ENCODE results near the gene NLRC5. TPM values are rescaled to one million over a fixed set of nuclear protein-coding genes. Genes with fewer than 3 reads are reported as not detected.
"Not testable (repeated sequence)": the region's sequence is repeated elsewhere in the genome, so short reads cannot be mapped to it uniquely, and the experiment has no call there.

Gene NLRC5
- total RNA-seq, 1 experiment from 2014 or later, result 2.4 TPM

- H3K14ac ChIP-seq (ENCODE audit: insufficient read depth, low read length), result no peak overlapping the region
- no peak overlapping the region for H2BK120ac ChIP-seq (ENCODE audit: low read depth, low read length, poor library complexity, severe bottlenecking)
- H3K79me2 ChIP-seq (ENCODE audit: insufficient read depth, low read length), result no peaks in the 10 kb centered on the region
- Mint-ChIP-seq H3K27ac (no peak overlapping the region), H3K4me1 (no peaks in the 10 kb centered on the region), H3K36me3 (ENCODE audit: insufficient read depth in 1 of 3, low read depth in 3 of 3) (no peaks in the 10 kb centered on the region), H3K9me3 (no peaks in the 10 kb centered on the region; a peak in 1 of 5 replicates), H3K27me3 (ENCODE audit: low read depth) (peaks cover 4% of the 10 kb centered on the region), H3K4me3 (no peak overlapping the region)
- no peak overlapping the region for H2BK12ac ChIP-seq (ENCODE audit: insufficient read length, low read depth, low read length)
- H3K27me3 ChIP-seq (ENCODE audit: insufficient read depth, low read length), result no peaks in the 10 kb centered on the region
- no peak overlapping the region for H3K23ac ChIP-seq (ENCODE audit: insufficient read length, low read depth, low read length)
- no CpG with 5 or more reads among the region's 8 CpGs for WGBS (ENCODE audit: extremely low coverage, insufficient read length, low lambda C conversion rate)
- no peaks in the 10 kb centered on the region for H3K9me3 ChIP-seq (ENCODE audit: control insufficient read depth, low read depth, low read length)
- H4K8ac ChIP-seq (replicated peaks; ENCODE audit: insufficient read length, low read depth, low read length), result no peak overlapping the region
- no peak overlapping the region for H3K4ac ChIP-seq (ENCODE audit: low read depth, low read length)
- no peaks in the 10 kb centered on the region for H3K4me1 ChIP-seq (ENCODE audit: insufficient read depth, low read length)
- H4K20me1 ChIP-seq (ENCODE audit: control insufficient read depth, insufficient read depth, insufficient read length), result no peaks in the 10 kb centered on the region
- no peaks in the 10 kb centered on the region for H3K79me1 ChIP-seq (ENCODE audit: insufficient read depth, low read depth, low read length, poor library complexity, severe bottlenecking)
- H3T11ph ChIP-seq (ENCODE audit: low read length), result no peak overlapping the region
- DNase-seq, result no peak
- no peak overlapping the region for H3K27ac ChIP-seq (ENCODE audit: insufficient read length, low read depth, low read length)
- no peak overlapping the region for H3K4me2 ChIP-seq (ENCODE audit: insufficient read depth, insufficient read length, low read length)
- no peak overlapping the region for H3K18ac ChIP-seq (ENCODE audit: insufficient read length, low read depth, low read length)
- no peaks in the 10 kb centered on the region for H3K23me2 ChIP-seq (ENCODE audit: insufficient read length, low read depth, low read length, poor library complexity, severe bottlenecking)
- H2BK20ac ChIP-seq (ENCODE audit: low read depth, low read length, poor library complexity, severe bottlenecking), result no peak overlapping the region
- no peak overlapping the region for H2BK15ac ChIP-seq (ENCODE audit: low read depth, low read length)
- no peak overlapping the region for H4K5ac ChIP-seq (ENCODE audit: insufficient read length, low read depth, low read length)
- no peak overlapping the region for H4K91ac ChIP-seq (ENCODE audit: insufficient read length, low read depth, low read length)
- H2AFZ ChIP-seq (ENCODE audit: low read length), result no peak overlapping the region
- H2AK5ac ChIP-seq (ENCODE audit: insufficient read length, low read length), result no peak overlapping the region
- H2BK5ac ChIP-seq (ENCODE audit: insufficient read length, low read length), result no peak overlapping the region
- TF ChIP-seq CTCF (conservative IDR thresholded peaks at IDR 0.05), result no peak
- H3K56ac ChIP-seq (ENCODE audit: insufficient read length, low read depth, low read length), result no peak overlapping the region
- H3K9ac ChIP-seq (ENCODE audit: extremely low read depth, insufficient read length, low read length), result no peak overlapping the region
Measured at GRCh38 chr16:57062329-57062728, 73.0 kb downstream of the NLRC5 start.

GRCh38 chr16:57063189-57063588, 73.8 kb downstream of the NLRC5 start:
- H2AK5ac ChIP-seq (ENCODE audit: insufficient read length, low read length); H4K8ac ChIP-seq (replicated peaks; ENCODE audit: insufficient read length, low read depth, low read length); H3K23ac ChIP-seq (ENCODE audit: insufficient read length, low read depth, low read length); H3K36me3 Mint-ChIP-seq (ENCODE audit: insufficient read depth in 1 of 3, low read depth in 3 of 3); H3K4ac ChIP-seq (ENCODE audit: low read depth, low read length); H2BK15ac ChIP-seq (ENCODE audit: low read depth, low read length); H2BK5ac ChIP-seq (ENCODE audit: insufficient read length, low read length); H2AFZ ChIP-seq (ENCODE audit: low read length); H2BK120ac ChIP-seq (ENCODE audit: low read depth, low read length, poor library complexity, severe bottlenecking); H3K79me1 ChIP-seq (ENCODE audit: insufficient read depth, low read depth, low read length, poor library complexity, severe bottlenecking); DNase-seq; H3K4me2 ChIP-seq (ENCODE audit: insufficient read depth, insufficient read length, low read length); H3K4me1 Mint-ChIP-seq; H3K27ac ChIP-seq (ENCODE audit: insufficient read length, low read depth, low read length); H4K91ac ChIP-seq (ENCODE audit: insufficient read length, low read depth, low read length); H3K9ac ChIP-seq (ENCODE audit: extremely low read depth, insufficient read length, low read length); H3K14ac ChIP-seq (ENCODE audit: insufficient read depth, low read length); H4K5ac ChIP-seq (ENCODE audit: insufficient read length, low read depth, low read length); H3K56ac ChIP-seq (ENCODE audit: insufficient read length, low read depth, low read length); H3K4me1 ChIP-seq (ENCODE audit: insufficient read depth, low read length); H3K9me3 Mint-ChIP-seq; H3K79me2 ChIP-seq (ENCODE audit: insufficient read depth, low read length); H3K27me3 ChIP-seq (ENCODE audit: insufficient read depth, low read length); H3K23me2 ChIP-seq (ENCODE audit: insufficient read length, low read depth, low read length, poor library complexity, severe bottlenecking); H2BK12ac ChIP-seq (ENCODE audit: insufficient read length, low read depth, low read length); H3K9me3 ChIP-seq (ENCODE audit: control insufficient read depth, low read depth, low read length); H3K27me3 Mint-ChIP-seq (ENCODE audit: low read depth); H3K27ac Mint-ChIP-seq; H2BK20ac ChIP-seq (ENCODE audit: low read depth, low read length, poor library complexity, severe bottlenecking); H3T11ph ChIP-seq (ENCODE audit: low read length); H3K4me3 Mint-ChIP-seq; H4K20me1 ChIP-seq (ENCODE audit: control insufficient read depth, insufficient read depth, insufficient read length); H3K18ac ChIP-seq (ENCODE audit: insufficient read length, low read depth, low read length): not testable (repeated sequence)
- WGBS (ENCODE audit: extremely low coverage, insufficient read length, low lambda C conversion rate), result no CpG with 5 or more reads among the region's 8 CpGs

Data from H9 (cell line).